HG02970 (cell line): ENCODE measurements around the gene FBLIM1.

Experiments
- ATAC-seq: cut with Tn5 transposase; IDR thresholded peaks from one replicate; pipeline ENCODE4 v1.9.1; 2021; ENCODE audit warnings: mild to moderate bottlenecking, moderate library complexity, moderate number of reproducible peaks; ENCODE audit not compliant: unreplicated experiment, low FRiP score

Gene FBLIM1

DNA sequence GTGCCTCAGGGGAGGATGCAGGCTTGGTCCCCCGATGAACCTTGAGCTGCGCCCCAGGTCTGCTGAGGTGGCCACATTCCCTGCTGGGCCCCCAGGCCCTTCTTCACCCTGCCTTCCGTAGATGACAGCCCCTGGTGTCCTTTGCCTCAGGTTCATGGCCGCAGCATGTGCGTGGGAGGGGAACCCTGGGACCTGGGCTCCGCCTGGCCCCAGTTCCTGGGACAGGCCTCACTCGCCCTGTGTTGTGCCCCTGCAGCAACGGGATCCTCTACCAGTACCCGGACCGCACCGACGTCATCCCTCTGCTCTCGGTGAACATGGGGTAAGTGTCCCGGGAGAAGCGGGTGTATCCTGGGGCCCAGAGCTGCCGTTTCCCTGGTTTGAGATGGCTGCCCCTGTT, 27.7 kb upstream of the FBLIM1 start:
- ATAC-seq = no peak

DNA sequence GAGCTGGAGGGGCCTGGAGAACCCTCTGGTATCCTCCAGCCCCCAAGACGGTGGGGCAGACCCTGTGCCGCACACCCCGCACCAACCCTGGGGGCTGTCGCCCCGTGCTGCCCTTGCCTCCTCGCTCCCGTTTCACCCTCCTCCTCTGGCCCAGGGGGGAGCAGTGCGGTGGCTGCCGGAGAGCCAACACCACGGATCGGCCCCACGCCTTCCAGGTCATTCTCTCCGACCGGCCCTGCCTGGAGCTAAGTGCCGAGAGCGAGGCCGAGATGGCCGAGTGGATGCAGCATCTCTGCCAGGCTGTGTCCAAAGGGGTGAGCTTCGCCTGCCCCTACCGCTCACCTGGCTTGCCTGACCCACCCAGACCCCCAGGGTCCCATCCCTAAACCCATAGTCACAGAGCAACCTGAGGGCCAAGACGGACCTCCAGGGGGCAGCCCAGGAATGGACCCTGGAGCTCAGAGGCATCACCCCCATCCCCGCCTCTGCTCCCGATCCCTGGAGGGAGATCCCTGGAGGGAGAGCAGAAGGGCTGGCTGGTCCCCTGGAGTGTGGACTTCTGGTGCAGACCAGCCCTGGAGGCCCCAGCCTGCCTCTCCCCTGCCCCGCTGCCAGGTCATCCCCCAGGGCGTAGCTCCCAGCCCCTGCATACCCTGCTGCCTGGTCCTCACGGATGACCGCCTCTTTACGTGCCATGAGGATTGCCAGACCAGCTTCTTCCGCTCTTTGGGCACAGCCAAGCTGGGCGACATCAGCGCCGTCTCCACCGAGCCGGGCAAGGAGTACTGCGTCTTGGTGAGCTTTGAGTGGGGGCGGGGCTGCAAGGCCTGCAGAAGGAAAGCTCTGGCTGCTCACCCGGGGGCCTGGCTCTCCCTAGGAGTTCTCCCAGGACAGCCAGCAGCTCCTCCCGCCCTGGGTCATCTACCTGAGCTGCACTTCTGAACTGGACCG, 26.6 kb upstream of the FBLIM1 start:
- ATAC-seq = no peak

DNA sequence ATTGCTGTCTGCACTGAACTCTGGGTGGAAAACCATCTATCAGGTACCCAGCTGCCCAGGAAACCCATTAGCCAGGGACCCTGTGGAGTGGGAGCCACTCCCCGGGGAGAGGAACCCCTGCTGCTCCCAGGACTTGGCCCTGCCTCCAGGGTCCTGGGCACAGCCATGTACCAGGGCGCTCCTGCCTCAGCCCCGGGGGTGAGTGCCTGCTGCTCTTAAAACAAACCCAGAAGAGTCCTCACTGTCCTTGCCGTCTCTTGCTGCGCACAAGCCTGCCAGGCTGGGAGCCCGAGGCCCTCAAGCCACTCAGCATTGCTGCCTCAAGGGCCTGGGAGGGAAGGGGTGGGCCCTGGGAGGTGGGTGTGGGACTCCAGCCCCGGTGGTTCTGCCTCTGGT, 25.9 kb upstream of the FBLIM1 start:
- no peak for ATAC-seq

DNA sequence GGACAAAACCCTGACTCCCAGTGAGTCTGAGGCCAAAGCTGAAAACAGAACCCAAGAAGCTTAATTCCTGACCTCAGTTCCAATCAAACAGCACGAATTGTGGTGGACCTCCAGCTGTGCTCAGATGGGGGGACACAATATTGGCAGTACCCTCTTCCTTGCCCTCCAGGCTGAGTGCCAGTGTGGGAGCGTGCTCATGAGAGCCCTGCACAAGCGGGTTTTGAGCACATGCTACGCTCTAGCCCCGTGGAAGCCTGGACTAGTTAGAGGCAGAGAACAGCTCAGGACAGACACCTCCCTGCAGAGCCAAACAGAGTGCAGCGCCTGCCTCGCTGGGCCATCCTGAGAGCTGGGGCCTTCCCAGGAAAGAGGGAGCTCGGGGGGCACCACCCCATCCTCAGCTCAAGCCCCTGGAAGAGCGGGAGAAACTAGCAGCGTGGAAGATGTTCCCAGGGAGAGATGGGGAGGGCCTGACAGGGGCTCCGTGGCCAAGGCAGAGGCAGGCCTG, 25.3 kb upstream of the FBLIM1 start:
- no peak for ATAC-seq

DNA sequence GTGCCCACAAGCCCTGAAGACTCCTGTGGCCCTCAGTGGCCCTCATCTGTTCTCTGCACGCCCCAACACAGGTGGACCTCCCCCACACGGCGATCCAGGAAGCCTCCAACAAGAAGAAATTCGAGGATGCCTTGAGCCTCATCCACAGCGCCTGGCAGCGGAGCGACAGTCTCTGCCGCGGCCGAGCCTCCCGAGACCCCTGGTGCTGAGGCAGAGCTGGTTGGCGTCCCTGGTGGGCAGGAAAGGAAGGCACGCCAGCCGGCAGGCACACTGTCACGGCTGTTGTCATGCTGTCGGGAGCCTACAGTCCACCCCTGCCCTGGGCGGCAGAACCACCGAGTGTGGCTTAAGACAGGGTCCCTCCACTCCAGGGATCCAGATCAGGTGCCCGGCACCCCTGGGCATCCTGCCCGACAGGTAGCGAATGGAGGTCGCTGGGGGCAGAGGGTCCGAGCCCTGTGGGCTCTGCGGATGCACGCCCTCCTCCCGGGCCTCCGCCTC, 24.8 kb upstream of the FBLIM1 start:
- ATAC-seq = no peak

DNA sequence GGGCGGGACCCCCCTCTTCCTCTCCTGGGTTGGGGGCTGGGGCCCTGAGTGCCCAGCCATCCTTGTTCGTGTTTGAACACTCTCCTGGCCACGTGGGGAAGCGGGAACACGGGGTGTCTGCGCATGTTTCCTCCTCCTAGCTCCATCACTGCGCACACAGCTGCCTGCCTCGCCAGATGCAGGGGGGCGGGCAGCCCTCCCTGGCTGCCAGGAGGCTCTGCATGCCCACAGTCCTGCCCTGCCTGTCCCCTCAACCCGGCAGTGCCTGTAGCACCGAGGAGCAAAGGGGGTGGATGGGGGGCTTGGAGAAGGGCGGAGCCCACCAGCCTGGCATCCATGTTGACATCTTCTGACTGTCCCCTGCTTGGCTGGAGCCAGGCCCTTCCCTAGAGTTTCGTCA, 24.3 kb upstream of the FBLIM1 start:
- ATAC-seq = no peak

DNA sequence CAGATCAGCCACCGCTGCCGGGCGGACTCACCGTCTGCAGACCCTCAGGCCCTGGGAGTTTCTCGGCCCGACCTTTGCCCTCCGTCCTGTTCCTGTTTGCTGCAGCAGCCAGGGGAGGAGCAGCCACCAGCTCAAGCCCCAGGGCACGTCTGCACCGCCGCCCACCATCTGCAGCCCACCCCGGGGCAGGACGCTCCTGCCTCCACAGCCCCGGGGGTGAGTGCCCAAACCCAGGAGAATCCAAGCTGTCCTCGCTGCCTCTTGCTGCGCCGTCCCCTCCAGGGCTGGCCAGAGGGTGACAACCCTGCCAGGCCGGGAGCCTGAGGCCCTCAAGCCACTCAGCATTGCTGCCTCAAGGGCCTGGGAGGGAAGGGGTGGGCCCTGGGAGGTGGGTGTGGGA, 23.7 kb upstream of the FBLIM1 start:
- ATAC-seq = no peak

DNA sequence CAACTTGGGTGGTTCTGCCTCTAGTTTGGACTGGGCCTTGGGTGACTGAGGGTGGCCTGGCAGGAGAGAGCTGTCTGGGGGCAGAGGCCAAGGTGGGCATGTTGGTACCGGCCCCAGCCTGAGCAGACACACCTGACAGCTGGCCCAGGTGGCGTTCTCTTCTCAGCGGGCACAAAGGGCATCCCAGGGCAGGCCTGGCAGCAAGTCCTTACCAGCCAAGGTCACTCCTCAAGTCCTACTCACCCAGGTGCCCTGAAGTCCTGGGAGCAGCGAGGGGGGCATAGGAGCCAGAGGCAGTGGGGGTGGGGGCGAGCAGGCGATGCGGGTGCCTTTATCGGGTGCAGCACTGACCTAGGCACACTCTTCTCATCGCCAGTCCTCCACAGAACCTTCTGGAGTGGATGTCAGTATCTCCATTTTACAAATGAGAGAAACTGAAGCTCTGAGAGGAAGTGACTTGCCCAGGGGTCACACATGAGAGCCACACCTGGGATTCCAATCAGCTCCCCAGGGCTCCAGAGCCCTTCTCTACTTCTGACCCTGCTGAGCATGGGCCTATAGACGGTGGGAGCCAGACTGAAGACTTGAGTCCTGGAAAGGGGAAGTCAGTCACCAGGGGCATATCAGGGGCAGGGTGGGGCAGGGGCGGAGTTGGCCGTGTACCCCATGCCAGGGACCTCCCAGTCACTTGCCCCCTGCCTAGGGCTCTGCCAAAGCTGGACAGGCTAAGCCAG, 23.1 kb upstream of the FBLIM1 start:
- ATAC-seq = no peak

DNA sequence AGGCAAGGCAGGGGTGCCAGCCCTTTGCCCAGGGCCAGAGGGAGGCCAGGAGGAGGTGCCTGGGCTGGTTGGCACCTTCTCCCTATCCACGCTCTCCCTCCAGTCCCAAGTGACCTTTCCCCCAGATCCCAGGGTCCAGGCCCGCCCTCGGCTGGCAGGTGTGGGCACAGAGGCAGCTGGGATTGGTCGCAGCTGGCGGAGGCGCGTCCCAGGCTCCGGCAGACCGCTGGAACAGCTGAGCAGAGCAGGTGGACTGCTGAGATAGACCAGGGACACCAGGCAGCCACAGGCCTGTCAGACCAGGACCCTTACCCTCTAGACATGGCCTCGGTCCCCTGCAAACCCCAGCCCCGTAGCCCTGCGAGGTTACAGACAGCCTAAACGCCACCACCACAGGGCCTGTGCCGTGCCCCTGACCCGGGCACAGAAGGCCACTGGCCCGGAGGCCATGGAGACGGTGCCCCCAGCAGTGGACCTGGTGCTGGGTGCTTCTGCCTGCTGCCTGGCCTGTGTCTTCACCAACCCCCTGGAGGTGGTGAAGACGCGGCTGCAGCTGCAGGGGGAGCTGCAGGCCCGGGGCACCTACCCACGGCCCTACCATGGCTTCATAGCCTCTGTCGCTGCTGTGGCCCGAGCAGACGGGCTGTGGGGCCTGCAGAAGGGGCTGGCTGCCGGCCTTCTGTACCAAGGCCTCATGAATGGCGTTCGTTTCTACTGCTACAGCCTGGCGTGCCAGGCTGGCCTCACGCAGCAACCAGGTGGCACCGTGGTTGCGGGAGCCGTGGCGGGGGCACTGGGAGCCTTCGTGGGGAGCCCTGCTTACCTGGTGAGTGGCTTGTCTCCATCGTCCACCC, 22.3 kb upstream of the FBLIM1 start, which contains the start of gene SLC25A34:
Gene SLC25A34, plus strand, starts transcription at position 221 of the 854 bp plus-strand sequence. Its CDS starts 228 bp downstream, at position 449.
- no peak for ATAC-seq

DNA sequence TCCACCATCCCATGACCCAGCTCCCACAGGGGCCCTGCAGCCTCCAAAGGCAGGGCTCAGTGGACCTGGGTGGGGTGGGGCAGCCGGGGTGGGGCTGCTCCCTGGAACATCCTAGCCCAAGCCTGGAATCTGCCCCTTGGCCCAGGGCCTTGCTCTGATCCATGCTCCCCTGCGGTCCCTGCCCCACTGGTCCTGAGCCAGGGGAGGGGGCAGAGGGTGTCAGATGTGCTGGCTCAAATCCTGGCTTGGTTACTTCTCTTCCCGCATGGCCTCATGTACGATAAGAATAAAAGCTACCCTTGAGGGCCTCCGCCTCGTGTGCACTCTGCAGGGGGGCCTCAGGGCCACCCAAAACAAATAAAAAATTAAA, 21.7 kb upstream of the FBLIM1 start:
- no peak for ATAC-seq

DNA sequence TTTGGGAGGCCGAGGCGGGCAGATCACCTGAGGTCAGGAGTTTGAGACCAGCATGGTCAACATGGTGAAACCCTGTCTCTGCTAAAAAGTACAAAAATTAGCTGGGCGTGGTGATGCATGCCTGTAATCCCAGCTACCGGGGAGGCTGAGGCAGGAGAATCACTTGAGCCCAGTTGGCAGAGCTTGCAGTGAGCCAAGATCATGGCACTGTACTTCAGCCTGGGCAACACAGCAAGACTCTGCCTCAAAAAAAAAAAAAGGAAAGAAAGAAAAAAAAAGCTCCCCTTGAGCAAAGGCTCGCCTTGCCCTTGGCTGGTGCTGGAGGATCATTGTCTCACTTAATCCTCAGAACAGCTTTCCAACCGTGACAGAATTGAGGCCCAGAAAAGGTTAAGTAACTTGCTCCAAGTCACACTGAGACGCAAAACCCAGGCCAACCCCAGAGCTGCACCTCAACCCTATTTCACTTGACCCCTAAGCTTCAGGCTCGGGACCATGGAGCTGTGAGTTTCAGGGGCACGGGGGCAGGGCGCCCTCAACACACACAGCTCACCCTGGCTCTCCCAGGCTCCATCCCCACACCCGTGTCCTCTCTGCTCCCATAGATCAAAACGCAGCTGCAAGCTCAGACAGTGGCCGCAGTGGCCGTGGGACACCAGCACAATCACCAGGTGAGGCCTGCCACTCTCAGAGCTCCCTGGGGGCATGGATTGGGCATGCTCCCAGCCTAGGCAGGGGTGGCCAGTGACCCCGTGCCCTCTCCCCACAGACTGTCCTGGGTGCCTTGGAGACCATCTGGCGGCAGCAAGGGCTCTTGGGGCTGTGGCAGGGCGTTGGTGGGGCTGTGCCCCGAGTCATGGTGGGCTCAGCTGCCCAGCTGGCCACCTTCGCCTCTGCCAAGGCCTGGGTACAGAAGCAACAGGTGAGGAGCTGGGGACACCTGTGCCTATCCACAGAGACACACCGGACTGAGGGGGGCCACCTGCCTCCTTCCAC, 21.0 kb upstream of the FBLIM1 start:
- ATAC-seq = no peak

DNA sequence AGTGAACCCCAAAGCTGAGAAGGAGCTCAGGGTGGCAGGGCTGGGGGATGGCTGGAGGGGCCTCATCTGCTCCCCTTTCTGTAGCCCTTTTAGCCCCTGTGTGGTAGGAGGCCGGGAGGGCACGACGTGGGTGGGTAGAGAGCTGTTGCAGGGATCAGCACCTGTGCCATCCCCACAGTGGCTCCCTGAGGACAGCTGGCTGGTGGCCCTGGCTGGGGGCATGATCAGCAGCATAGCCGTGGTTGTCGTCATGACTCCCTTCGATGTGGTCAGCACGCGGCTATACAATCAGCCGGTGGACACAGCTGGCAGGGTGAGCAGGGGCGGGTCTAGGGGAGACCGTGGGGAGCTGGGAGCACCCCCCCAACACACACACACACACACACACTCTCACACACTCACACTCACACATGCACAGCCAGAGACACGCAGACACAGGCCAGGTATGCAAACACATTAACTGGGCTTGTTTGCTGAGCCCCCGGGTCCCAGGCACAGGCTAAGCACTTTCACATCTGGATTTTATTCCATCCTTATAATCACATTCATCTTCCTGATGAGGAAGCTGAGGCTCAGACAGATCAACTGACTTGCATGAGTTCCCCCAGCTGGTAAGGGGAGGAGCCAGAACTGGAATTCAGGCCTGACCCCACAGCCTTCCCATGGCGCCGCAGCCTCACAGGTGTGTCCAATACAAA, 20.0 kb upstream of the FBLIM1 start:
- no peak for ATAC-seq

DNA sequence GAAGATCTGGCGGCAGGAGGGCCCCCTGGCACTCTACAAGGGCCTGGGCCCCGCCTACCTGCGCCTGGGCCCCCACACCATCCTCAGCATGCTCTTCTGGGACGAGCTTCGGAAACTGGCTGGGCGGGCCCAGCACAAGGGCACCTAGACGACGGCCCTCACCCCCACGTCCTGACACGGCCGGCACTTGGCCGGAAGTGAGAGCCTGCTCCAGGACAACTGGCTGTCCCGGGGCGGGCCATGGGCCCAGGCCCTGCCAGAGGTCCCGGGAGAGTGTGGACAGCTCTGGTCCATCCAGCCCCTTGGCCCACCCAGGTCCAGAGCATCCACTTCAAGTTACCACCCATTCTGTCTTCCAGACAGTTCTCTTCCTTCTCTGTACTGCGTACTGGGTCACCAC, 19.3 kb upstream of the FBLIM1 start:
- no peak for ATAC-seq

DNA sequence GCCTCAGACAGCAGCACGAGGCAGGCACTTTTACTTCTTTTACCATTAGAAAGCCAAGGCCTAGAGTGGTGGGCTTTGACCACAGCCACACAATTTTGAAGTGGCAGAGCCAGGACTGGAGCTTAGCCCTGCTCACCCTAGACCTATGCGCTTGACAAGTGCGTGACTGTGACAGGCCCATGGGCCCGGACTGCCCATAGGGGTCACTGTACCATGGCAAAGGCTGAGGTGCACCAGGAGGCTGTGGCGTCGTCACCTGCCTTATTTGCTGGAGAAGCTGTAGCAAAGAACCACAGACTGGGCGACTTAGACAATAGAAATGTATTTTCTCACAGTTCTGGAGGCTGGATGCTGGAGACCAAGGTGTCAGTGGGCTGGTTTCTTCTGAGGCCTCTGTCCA, 18.9 kb upstream of the FBLIM1 start:
- ATAC-seq = no peak

DNA sequence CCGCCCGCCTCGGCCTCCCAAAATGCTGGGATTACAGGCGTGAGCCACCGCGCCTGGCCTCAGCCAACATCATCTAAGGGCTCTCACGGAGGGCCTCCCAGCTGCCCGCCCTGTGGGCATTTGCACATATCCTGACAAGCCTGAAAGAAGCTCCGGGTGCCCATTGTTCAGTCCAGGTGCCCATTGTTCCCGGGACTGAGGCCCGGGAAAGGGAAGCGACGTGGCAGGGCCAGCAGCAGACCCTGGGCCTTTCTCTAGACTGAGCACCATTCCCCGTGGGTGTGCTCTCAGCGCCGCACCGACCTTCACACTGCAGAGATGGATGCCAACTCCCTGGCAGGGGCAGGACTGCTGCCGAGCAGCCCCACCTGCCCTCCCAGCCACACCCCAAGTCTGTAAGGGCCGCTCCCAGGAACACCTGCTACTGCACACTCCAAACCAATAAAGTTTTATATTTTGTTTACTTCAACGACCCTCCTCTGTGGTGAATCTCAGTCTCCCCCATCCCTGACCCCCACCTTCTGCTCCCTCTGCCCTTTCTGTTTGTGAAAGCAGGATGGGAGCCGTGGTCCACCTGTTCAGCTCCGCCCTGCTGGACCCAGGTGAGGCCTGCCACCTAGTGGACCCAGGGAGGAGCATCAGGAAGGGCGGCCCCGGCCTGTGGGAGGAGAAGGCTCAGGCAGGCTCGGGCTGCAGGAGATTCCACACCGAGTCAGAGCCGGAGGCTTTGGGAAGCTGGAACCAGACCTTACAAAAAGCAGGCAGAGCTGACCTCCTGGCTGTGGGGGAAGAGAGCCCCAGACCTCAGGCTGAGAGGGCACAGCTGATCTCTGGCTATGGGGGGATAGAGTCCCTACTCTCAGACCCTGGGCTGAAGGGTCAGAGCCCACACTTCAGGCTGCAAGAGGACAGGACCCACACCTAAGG, 17.4 kb upstream of the FBLIM1 start:
- ATAC-seq = peak; percentile 66

DNA sequence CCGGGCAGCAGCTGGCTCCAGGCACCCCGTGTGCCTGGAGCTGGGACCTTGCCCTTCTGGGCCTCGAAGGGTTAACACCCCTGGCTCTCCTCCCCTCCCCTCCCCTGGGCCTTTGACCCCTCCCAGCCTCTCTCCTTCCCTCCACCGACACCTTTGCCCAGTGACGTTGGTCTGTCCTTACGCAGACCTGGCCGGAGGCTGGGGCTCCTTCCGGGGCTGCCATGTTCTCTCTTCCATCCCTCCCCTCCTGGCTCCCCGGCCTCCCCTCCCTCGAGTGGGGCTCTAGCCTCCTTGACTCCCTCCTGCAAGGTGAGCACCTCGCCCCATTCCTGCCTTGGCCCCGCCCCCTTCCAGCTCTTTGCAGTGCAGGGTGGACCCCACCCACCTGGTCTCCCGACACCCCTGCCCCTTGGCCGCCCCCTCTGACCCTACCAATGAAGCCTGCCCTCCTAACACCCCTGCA, 16.2 kb upstream of the FBLIM1 start, which contains the start of gene TMEM82:
Gene TMEM82, plus strand, starts transcription at position 161 of the 463 bp plus-strand sequence. Its CDS starts 61 bp downstream, at position 222.
- ATAC-seq = no peak

DNA sequence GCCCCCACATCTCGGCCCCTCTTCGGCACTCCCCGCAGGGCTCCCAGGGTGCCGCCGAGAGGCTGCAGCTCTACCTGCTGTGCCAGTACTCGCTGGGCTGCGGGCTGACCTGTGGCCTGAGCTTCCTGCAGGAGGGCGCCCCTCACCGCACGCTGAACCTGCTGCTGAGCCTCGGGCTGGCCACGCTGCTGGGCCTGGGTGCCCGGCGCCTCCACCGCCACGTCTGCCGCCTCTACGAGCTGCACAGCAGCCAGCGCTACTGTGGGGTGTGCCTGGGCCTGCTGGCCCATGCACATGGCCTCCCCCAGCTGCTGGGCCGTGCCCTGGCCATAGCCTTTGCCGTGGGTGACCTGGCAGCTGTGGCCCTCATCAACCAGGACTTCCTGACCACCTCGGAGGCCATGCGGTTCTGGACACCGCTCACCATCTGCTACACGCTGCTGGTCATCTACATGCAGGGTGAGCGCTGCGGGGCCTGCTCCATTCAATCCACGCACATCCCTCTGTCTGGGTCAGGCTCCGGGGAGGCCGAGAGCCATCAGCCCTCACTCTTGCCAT, 14.4 kb upstream of the FBLIM1 start:
- ATAC-seq = no peak
